ENCODE data around the gene ETNPPL. TPM values are rescaled to one million over a fixed set of nuclear protein-coding genes. Genes with fewer than 3 reads are reported as not detected.

ETNPPL gene
- total RNA-seq, 1 experiment from 2014 or later: 0.66 TPM

- Mint-ChIP-seq H3K27ac (no peak overlapping the region), H3K36me3 (peaks cover 16% of the 10 kb centered on the region)
- POLR2A ChIA-PET: no interaction called here
Observed at GRCh38 chr4:108730579-108730978, 32.3 kb downstream of the ETNPPL start.

GRCh38 chr4:108729731-108730130 is 33.1 kb downstream of the ETNPPL start:
- no peak overlapping the region for H3K27ac Mint-ChIP-seq
- ATAC-seq (no peak), DNase-seq (ENCODE audit: low spot score) (no peak)
- POLR2A ChIA-PET: no interaction called here
- H3K27me3 Mint-ChIP-seq (ENCODE audit: low read depth): peaks cover 5% of the 10 kb centered on the region
- H3K4me1 Mint-ChIP-seq: no peaks in the 10 kb centered on the region
- CTCF ChIA-PET: no interaction called here
- H3K9me3 Mint-ChIP-seq: peaks cover 32% of the 10 kb centered on the region
- H3K4me3 Mint-ChIP-seq: no peak overlapping the region
- H3K36me3 Mint-ChIP-seq: peaks cover 23% of the 10 kb centered on the region
- TF ChIP-seq ESRRA (CRISPR knock-in tag; IDR thresholded peaks at IDR 0.05; ENCODE audit: borderline replicate concordance) (no peak), USF1 (CRISPR knock-in tag; IDR thresholded peaks at IDR 0.05) (no peak), ZNF138 (CRISPR knock-in tag; conservative IDR thresholded peaks at IDR 0.05) (no peak), CDX4 (CRISPR knock-in tag; IDR thresholded peaks at IDR 0.05; ENCODE audit: borderline replicate concordance) (no peak), ZNF121 (CRISPR knock-in tag; IDR thresholded peaks at IDR 0.05) (no peak), SMAD3 (CRISPR knock-in tag; IDR thresholded peaks at IDR 0.05; ENCODE audit: borderline replicate concordance) (no peak), PRDM15 (CRISPR knock-in tag; IDR thresholded peaks at IDR 0.05) (no peak), KAT7 (CRISPR knock-in tag; IDR thresholded peaks at IDR 0.05; ENCODE audit: borderline replicate concordance) (no peak), ATF6 (CRISPR knock-in tag; IDR thresholded peaks at IDR 0.05) (no peak), E2F1 (CRISPR knock-in tag; IDR thresholded peaks at IDR 0.05) (no peak), NR2C2 (CRISPR knock-in tag; IDR thresholded peaks at IDR 0.05) (no peak)

More at GRCh38 chr4:108730579-108730978, 32.3 kb downstream of the ETNPPL start:
- Mint-ChIP-seq H3K9me3 (peaks cover 25% of the 10 kb centered on the region), H3K4me3 (no peak overlapping the region), H3K27me3 (ENCODE audit: low read depth) (peaks cover 1% of the 10 kb centered on the region), H3K4me1 (no peaks in the 10 kb centered on the region)
- ATAC-seq: no peak
- no peak for DNase-seq (ENCODE audit: low spot score)
- no peak for TF ChIP-seq GRHL2 (CRISPR knock-in tag; IDR thresholded peaks at IDR 0.05; ENCODE audit: insufficient replicate concordance, severe bottlenecking)
- no peak for TF ChIP-seq ZNF532 (CRISPR knock-in tag; IDR thresholded peaks at IDR 0.05; ENCODE audit: borderline replicate concordance)
- TF ChIP-seq NFATC4 (CRISPR knock-in tag; IDR thresholded peaks at IDR 0.05): no peak
- no peak for TF ChIP-seq CBFB (CRISPR knock-in tag; IDR thresholded peaks at IDR 0.05; ENCODE audit: low read depth)
- no peak for TF ChIP-seq ZBTB21 (CRISPR knock-in tag; IDR thresholded peaks at IDR 0.05; ENCODE audit: borderline replicate concordance)
- TF ChIP-seq ELF4 (CRISPR knock-in tag; IDR thresholded peaks at IDR 0.05; ENCODE audit: low read depth): no peak
- TF ChIP-seq ZNF671 (CRISPR knock-in tag; IDR thresholded peaks at IDR 0.05): no peak
- TF ChIP-seq E2F4 (CRISPR knock-in tag; IDR thresholded peaks at IDR 0.05; ENCODE audit: borderline replicate concordance, low read depth): no peak
- CTCF ChIA-PET: no interaction called here
